Activated CD4-positive, alpha-beta memory T cell treated with anti-CD3 and anti-CD28 coated beads for 36 hours (primary cell): ENCODE results near the gene GALNT1. TPM values are rescaled to one million over a fixed set of nuclear protein-coding genes. Genes with fewer than 3 reads are reported as not detected.
A peak's percentile ranks its signal among the peaks of the same experiment; 100 is the strongest.

Source experiments
- CTCF ChIA-PET: fragments of 350-600 bp; sonication (Branson Sonifier 250); formaldehyde crosslinking; loops from one replicate; lab custom pipeline; 2021; ENCODE audit warnings: antibody characterized with exemption, inconsistent platforms; lab: Charles Lee
- POLR2A ChIA-PET: fragments of 350-600 bp; sonication (Branson Sonifier 250); formaldehyde crosslinking; loops from one replicate; lab custom pipeline; 2021; ENCODE audit warnings: antibody characterized with exemption; lab: Charles Lee
- DNase-seq: peaks from one replicate; pipeline ENCODE4 v3.0.0-alpha.2; 2020
- H3K27ac Mint-ChIP-seq: one replicate; pipeline ENCODE4 v1.8.0; 2021; ENCODE audit warnings: mixed read lengths
- H3K27me3 Mint-ChIP-seq: one replicate; pipeline ENCODE4 v1.8.0; 2021; ENCODE audit warnings: mixed read lengths
- H3K36me3 Mint-ChIP-seq: one replicate; pipeline ENCODE4 v1.8.0; 2021; ENCODE audit warnings: mixed read lengths
- H3K4me1 Mint-ChIP-seq: one replicate; pipeline ENCODE4 v1.8.0; 2021; ENCODE audit warnings: low read depth, mixed read lengths
- H3K4me3 Mint-ChIP-seq: one replicate; pipeline ENCODE4 v1.8.0; 2021; ENCODE audit warnings: mild to moderate bottlenecking, mixed read lengths
- H3K9me3 Mint-ChIP-seq: one replicate; pipeline ENCODE4 v1.8.0; 2021; ENCODE audit warnings: mixed read lengths
- intact Hi-C: fragments of 100-400 bp; cut with micrococcal nuclease; formaldehyde crosslinking; loops from one replicate; pipeline ENCODE4 v1.15.1; 2023
- microRNA-seq: library from miRNA; unstranded; fragments of <30 nt; microRNA quantifications from one replicate; pipeline ENCODE4 v1.2.0, GENCODE V29; 2022; ENCODE audit warnings: borderline number of aligned reads, borderline microRNAs expressed, borderline replicate concordance
- total RNA-seq, 2 experiments: library from RNA; stranded (reverse); gene quantifications; one replicate each; pipeline ENCODE4 v1.2.3, GENCODE V29; 2021

GALNT1 gene
- total RNA-seq, 2 experiments from 2014 or later: 37.2 to 38.2 TPM

DNA sequence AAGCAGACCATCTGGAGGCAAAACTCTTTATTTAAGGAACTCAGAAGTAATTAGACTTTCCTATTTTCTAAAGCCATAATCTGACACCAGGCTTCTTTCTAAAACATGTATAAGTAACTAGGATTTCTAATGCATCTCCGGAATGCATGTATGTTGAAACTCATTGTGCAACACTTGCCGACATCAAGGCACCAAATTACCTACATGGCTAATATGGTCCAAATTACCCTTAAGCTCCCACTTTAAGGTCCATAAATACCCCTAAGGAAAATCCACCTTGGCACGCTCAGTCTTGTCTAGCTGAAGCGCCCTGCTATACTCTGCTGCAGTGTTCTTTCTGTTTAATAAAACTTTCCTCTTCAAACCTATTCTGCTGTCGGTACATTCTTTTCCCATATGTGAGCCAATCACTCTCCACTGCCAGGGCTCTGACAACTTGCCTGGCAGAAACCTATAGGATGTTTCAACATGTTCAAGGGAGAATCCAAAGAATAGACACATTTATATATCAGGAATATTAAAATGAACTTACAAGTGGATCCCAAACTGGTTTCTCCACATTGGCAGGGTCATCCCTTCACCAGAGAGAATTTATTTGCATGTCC, 171.9 kb downstream of the GALNT1 start:
- H3K36me3 Mint-ChIP-seq: no peaks in the 10 kb centered on the region
- POLR2A ChIA-PET: no interaction called here
- CTCF ChIA-PET: no interaction called here
- no peak for DNase-seq
- intact Hi-C loops: no loop called here
- peaks cover 18% of the 10 kb centered on the region for H3K27me3 Mint-ChIP-seq
- H3K27ac Mint-ChIP-seq: no peak overlapping the region
- no peaks in the 10 kb centered on the region for H3K4me1 Mint-ChIP-seq
- no peaks in the 10 kb centered on the region for H3K9me3 Mint-ChIP-seq
- no peak overlapping the region for H3K4me3 Mint-ChIP-seq

DNA sequence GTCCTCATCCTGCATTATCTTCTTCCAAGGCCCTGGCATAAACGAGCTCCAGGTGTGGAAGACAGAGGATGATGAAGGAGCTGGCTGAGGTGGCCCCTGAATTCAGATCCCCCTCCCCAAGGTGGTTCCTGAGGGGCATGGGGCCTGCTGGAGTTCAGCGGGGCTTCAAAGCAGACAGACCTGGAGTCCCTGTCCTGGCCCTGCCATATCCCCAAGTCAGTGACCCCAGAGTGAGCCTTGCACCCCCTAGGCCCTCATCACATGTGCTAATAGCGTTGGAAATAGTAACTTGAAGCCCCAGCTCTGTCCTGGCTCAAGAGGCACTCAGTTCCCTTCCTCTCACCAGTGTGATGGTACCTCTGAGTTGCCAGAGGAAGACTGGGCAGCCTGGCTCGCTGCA, 172.9 kb downstream of the GALNT1 start:
- peaks cover 24% of the 10 kb centered on the region for H3K27me3 Mint-ChIP-seq
- intact Hi-C loops: no loop called here
- no peaks in the 10 kb centered on the region for H3K36me3 Mint-ChIP-seq
- DNase-seq: no peak
- ChIA-PET CTCF (interaction anchor here (0.8 kb wide), 1 partner anchor 219 kb away, joined by 3 read pairs; no protein-coding TSS in a partner anchor), POLR2A (no interaction called here)
- no peaks in the 10 kb centered on the region for H3K4me1 Mint-ChIP-seq
- H3K9me3 Mint-ChIP-seq: no peaks in the 10 kb centered on the region
- no peak overlapping the region for H3K4me3 Mint-ChIP-seq
- no peak overlapping the region for H3K27ac Mint-ChIP-seq

DNA sequence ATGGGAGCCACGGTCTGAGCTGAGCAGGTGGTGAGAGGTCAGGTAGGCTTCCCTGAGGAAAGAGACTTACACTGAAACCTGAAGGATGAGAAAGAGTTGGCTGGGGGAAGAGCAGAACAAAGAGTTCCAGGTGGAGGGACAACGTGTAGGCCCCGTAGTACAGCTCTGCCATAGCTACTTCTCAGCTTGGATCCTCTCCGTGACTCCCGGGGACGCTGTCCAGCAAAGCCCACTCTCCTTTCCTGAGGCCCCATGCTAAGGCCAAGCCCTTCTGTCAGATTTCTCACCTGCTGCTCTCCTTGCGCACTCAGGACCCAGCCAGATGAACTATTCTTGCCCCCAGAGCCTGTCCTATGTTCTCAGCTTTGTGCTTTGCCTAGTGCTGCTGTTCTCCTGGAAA, 173.8 kb downstream of the GALNT1 start:
- intact Hi-C loops: loop anchor here (5.0 kb wide), 2 partner anchors 348 to 817 kb away; no protein-coding TSS in a partner anchor

DNA sequence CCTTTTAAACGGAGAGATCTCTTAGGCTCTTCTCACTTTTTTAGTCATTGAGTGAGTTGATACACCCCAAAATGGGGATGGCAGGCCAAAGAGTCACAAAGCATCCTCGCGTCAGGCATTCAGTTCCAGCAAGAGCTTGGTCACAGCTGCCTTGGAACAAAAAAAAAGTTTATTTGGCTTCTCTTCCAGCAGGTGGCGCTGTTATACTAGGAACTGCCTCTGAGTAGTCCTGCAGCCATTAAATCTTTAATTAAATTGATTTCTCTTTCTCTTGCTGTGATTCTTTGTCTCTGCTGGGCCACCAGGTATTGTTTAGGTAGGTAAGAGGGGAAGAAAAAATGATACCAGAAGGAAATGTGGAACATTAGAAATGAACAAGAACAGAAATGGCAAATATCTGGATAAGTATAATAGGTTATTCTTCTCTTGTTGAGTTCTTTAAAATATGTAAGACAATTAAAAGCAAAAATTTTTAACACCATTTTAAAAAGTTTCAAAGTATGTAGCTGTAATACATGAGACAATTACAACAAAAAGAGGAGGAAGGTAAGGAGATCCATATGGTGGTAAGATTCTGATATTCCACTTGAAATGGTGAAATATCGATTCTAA, 175.1 kb downstream of the GALNT1 start:
- ChIA-PET CTCF (interaction anchor here (0.6 to 2.2 kb wide), 23 partner anchors 11 to 535 kb away, joined by 3 to 23 read pairs (median 4); no protein-coding TSS in a partner anchor), POLR2A (no interaction called here)
- intact Hi-C loops: loop anchor here (1.0 to 5.0 kb wide), 4 partner anchors 194 to 816 kb away; no protein-coding TSS in a partner anchor

More for the DNA sequence above, 173.8 kb downstream of the GALNT1 start:
- ChIA-PET CTCF (interaction anchor here (0.8 to 2.2 kb wide), 4 partner anchors 12 to 529 kb away, joined by 3 to 23 read pairs (median 5); no protein-coding TSS in a partner anchor), POLR2A (no interaction called here)
- Mint-ChIP-seq H3K36me3 (no peaks in the 10 kb centered on the region), H3K4me3 (no peak overlapping the region), H3K4me1 (no peaks in the 10 kb centered on the region), H3K27ac (no peak overlapping the region), H3K9me3 (no peaks in the 10 kb centered on the region), H3K27me3 (peaks cover 24% of the 10 kb centered on the region)
- DNase-seq: no peak

More for the DNA sequence above, 175.1 kb downstream of the GALNT1 start:
- Mint-ChIP-seq H3K27ac (no peak overlapping the region), H3K4me1 (no peaks in the 10 kb centered on the region), H3K4me3 (no peak overlapping the region), H3K9me3 (no peaks in the 10 kb centered on the region), H3K36me3 (no peaks in the 10 kb centered on the region), H3K27me3 (peaks cover 24% of the 10 kb centered on the region)
- DNase-seq: peak; percentile 54

Small RNAs within 50 kb of the gene (microRNA-seq; reads per million reads assigned to microRNA genes)
- gene MIR3975: not detected

Other genes starting within 250 kb of the GALNT1 start
- 10 to 100 TPM; 40.6 to 48.6 TPM for gene ZNF24, start 237.3 kb upstream of the GALNT1 start, total RNA-seq
- 1 to 10 TPM in 1 of 2 experiments, under 1 TPM in 1; 0.93 to 1.6 TPM for gene ZNF396, start 204.4 kb upstream of the GALNT1 start, total RNA-seq
- 10 to 100 TPM; 25.3 to 28.5 TPM for gene INO80C, start 83.8 kb upstream of the GALNT1 start, total RNA-seq